K562 treated with DMSO at 1 percent for 4 hours (cell line): ENCODE data around the gene CASP14. TPM values are rescaled to one million over a fixed set of nuclear protein-coding genes. Genes with fewer than 3 reads are reported as not detected.

Experiments used
- total RNA-seq: library from RNA; unstranded; fragments of 300-600 nt; gene quantifications from 2 replicates; pipeline ENCODE4 v1.2.3, GENCODE V29; 2022; ENCODE audit not compliant: insufficient read depth

Gene CASP14, protein sequence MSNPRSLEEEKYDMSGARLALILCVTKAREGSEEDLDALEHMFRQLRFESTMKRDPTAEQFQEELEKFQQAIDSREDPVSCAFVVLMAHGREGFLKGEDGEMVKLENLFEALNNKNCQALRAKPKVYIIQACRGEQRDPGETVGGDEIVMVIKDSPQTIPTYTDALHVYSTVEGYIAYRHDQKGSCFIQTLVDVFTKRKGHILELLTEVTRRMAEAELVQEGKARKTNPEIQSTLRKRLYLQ
- not detected in 2 replicates for total RNA-seq

DNA sequence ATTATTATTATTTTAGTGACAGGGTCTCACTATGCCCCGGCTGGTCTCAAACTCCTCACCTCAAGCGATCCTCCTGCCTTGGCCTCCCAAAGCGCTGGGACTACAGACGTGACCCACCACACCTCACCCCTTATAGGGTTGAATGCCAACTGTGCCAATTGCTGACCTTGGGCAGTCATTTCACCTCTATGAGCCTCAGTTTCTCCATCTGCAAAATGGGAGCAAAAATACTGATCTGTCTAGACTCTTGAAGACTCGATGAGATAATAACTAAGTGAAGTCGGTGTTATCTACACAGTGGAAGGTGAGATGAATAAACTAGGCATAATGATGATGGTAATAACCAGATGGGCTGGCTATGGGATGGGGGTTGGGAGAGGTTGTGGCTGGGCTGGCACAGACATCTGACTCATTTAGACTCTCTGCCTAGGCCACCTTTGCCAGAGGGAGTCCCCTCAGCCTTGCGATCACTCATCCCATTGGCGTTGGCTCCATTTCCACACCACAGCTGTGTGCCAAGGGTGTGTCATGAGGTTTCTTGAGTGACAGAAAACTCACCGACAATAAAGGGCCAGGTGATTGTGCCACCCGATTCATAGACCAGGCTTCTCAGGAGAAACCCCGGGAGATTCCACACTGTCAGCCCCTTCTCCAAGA, at the start of gene CASP14:
CASP14 (plus strand) TSS at position 596 of the 657 bp plus-strand sequence. CDS start 2,772 bp downstream, outside the sequence.

DNA sequence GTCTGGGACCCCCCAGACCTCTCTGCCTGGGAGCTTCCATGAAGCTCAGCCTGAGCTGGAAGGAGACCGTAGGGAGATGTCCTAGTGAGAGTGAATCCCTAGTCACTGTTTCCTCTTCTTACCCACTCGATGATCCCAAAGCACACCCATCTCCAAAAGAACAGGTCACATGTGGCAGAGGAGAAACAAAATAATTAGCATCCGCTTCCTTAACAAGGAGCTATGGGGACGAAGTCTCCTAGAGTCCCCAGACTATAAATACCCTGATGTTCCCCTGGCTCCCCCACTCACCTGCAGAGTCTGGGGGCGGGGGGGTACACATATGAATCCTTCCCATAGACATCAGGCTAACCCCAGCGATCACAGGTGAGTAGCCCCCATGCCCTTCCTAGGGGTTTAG, 32.6 kb downstream of the CASP14 start, which contains the start of gene OR1I1:
OR1I1 (plus strand) TSS at position 301 of the 400 bp plus-strand sequence. CDS start 4,855 bp downstream, outside the sequence.

DNA sequence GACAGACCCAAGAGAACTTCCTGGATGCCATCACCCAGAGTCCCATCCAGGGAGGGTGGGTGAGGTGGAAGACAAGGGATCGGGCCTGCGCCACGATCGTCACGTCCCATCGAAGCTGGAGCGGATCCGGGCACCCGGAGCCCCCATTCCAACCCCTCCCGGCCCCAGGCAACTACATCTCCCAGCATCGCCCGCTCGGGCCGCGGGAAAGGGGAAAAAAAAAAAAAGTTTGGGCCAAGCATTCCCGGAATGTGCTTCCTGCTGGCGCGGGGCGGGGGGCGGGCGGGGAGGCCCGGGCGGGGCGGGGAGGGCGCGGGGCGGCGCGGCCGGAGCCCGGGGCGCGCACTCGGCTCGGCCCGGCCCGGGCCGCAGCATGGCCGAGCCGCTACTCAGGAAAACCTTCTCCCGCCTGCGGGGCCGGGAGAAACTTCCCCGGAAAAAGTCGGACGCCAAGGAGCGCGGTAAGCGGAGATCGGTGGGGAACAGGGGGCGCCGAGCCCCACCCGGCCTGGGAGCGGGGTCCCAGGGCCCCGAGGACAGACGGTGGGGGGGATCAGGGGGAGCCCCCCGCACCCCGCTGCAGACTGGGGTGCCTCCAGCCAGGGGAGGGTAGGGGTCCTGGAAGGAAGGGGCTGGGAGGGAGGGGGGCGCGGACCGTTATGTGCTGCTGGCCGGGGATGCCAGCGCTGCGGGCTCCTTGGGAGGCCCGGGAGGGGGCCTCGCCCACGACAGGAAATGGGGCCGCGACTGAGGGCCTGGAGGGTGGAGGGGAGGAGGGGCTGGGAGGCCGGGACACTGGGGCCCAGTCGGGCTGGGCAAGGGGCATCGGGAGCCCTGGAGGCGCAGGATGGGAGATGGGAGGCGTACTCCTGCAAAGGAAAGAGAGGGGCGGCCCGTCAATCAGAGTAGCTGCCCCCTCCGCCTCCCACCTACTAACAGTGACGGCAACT, 58.1 kb downstream of the CASP14 start, which contains the start of gene SYDE1:
SYDE1 (plus strand) TSS at position 341 of the 950 bp plus-strand sequence; CDS start at position 374, 33 bp downstream.

Other genes starting within 250 kb of the CASP14 start
- gene OR7A5, start 214.3 kb upstream of the CASP14 start, total RNA-seq, result not detected in 2 replicates
- 0.16 TPM in 1 of 2 replicates, not detected in the other for gene OR7C1, start 214.3 kb upstream of the CASP14 start, total RNA-seq
- not detected in 2 replicates for gene OR7A10, start 200.6 kb upstream of the CASP14 start, total RNA-seq
- gene OR7A17, start 163.3 kb upstream of the CASP14 start, total RNA-seq, result not detected in 2 replicates
- gene OR7C2, start 108.0 kb upstream of the CASP14 start, total RNA-seq, result not detected in 2 replicates
- gene SLC1A6, start 69.6 kb upstream of the CASP14 start, total RNA-seq, result not detected in 2 replicates
- gene OR1I1, start 32.7 kb downstream of the CASP14 start, total RNA-seq, result not detected in 2 replicates
- not detected in 2 replicates for gene SYDE1, start 57.9 kb downstream of the CASP14 start, total RNA-seq
- 0.29 and 0.39 TPM in 2 replicates for gene NOTCH3, start 151.5 kb downstream of the CASP14 start, total RNA-seq
- 0.47 TPM in 1 of 2 replicates, not detected in the other for gene EPHX3, start 183.0 kb downstream of the CASP14 start, total RNA-seq